Ishikawa (cell line): Measurements from ENCODE around the gene PRDM1.

Source experiments
- CEBPB ChIP-seq: IDR thresholded peaks from 2 replicates; pipeline ENCODE4 v1.6.1; 2012
- CREB1 ChIP-seq: IDR thresholded peaks from 2 replicates; pipeline ENCODE4 v1.6.1; 2012; ENCODE audit warnings: low read depth
- EGR1 ChIP-seq: IDR thresholded peaks from 2 replicates; pipeline ENCODE4 v1.6.1; 2012
- EP300 ChIP-seq: IDR thresholded peaks from 2 replicates; pipeline ENCODE4 v1.6.1; 2012; ENCODE audit warnings: borderline replicate concordance
- FOXM1 ChIP-seq: IDR thresholded peaks from 2 replicates; pipeline ENCODE4 v1.6.1; 2012; ENCODE audit warnings: low read depth, borderline replicate concordance
- MAX ChIP-seq: IDR thresholded peaks from 2 replicates; pipeline ENCODE4 v1.6.1; 2012
- NFIC ChIP-seq: IDR thresholded peaks from 2 replicates; pipeline ENCODE4 v1.6.1; 2012
- RAD21 ChIP-seq: IDR thresholded peaks from 2 replicates; pipeline ENCODE4 v1.6.1; 2012; ENCODE audit warnings: low read depth
- REST ChIP-seq: IDR thresholded peaks from 2 replicates; pipeline ENCODE4 v1.6.1; 2012; ENCODE audit warnings: low read depth, mild to moderate bottlenecking
- TAF1 ChIP-seq: IDR thresholded peaks from 2 replicates; pipeline ENCODE4 v1.6.1; 2012; ENCODE audit warnings: low read depth, mild to moderate bottlenecking
- TCF12 ChIP-seq: IDR thresholded peaks from 2 replicates; pipeline ENCODE4 v1.6.1; 2012; ENCODE audit warnings: low read depth
- TEAD4 ChIP-seq: IDR thresholded peaks from 2 replicates; pipeline ENCODE4 v1.6.1; 2012
- YY1 ChIP-seq: IDR thresholded peaks from 2 replicates; pipeline ENCODE4 v1.6.1; 2012; ENCODE audit warnings: low read depth
- ZBTB7A ChIP-seq: IDR thresholded peaks from 2 replicates; pipeline ENCODE4 v1.6.1; 2012; ENCODE audit warnings: low read depth
- TF ChIP-seq, protein P1 (sequence below): IDR thresholded peaks from 2 replicates; pipeline ENCODE4 v1.6.1; 2012

Gene PRDM1

DNA sequence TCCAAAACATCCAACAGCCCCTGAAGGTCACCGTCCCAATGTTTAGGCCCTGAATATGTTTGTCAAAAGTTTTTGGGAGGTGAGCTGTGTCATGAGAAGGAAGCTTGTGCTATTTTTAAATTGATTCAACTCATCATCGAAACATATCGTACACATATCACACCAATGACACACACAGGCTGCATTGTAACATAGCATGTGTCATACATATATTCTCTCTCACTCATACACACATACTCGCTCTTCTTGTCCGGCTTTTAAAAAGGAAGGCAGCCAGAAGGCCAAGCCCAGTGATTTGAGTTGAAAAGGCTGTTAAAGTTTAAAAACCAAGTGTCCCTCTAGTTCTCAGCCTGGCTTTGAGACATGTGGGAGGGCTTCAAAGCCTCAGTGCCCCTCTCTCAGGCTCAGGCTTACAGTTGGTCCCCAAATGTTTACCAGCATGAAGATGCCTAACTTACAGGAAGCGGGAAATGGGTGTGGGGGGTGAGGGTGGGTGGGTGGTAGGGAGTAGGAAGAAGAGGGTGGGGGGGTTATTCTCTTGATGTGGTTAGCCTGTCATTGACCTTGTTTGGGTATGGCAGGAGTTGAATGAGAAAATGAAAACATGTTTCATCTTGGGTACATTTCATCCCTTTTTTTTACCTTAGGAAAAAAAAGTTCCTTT lies 3.3 kb upstream of the PRDM1 start:
- TF ChIP-seq TCF12: no peak
- no peak for TF ChIP-seq YY1
- TF ChIP-seq, protein P1, sequence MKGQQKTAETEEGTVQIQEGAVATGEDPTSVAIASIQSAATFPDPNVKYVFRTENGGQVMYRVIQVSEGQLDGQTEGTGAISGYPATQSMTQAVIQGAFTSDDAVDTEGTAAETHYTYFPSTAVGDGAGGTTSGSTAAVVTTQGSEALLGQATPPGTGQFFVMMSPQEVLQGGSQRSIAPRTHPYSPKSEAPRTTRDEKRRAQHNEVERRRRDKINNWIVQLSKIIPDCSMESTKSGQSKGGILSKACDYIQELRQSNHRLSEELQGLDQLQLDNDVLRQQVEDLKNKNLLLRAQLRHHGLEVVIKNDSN: no peak
- no peak for TF ChIP-seq FOXM1
- TF ChIP-seq TAF1: no peak
- TF ChIP-seq REST: no peak
- no peak for TF ChIP-seq RAD21

DNA sequence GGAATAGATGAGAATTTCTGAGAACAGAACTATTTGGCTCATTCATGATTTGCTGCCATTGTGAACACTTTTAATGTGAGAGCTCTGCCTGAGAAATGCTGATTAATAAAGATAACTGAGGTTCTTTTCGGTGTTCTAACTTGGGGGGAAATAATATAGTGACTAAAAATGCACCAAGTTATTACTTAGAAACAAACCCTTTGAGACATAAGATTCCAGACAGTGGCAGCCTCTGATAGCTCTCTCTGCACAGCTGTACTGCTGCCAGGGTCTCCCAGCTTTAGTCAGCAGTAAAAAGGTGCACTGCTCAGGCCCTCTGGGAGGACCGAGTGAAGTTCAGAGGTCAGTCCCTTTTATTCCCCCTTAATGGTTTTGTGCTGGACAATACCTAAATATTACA lies 2.5 kb upstream of the PRDM1 start:
- TF ChIP-seq NFIC (no peak), TCF12 (no peak), ZBTB7A (no peak), CEBPB (no peak), REST (no peak), FOXM1 (no peak), MAX (no peak), CREB1 (no peak), EP300 (no peak), RAD21 (no peak), YY1 (no peak), TAF1 (no peak), TEAD4 (no peak), EGR1 (no peak)
- TF ChIP-seq, protein P1: no peak

- TF ChIP-seq CEBPB (no peak), RAD21 (peak; percentile 53), NFIC (no peak), FOXM1 (no peak)
- TF ChIP-seq, protein P1: no peak
These were observed 1.8 kb upstream of the PRDM1 start for GRCh38 chr6:106084106-106084988.

DNA sequence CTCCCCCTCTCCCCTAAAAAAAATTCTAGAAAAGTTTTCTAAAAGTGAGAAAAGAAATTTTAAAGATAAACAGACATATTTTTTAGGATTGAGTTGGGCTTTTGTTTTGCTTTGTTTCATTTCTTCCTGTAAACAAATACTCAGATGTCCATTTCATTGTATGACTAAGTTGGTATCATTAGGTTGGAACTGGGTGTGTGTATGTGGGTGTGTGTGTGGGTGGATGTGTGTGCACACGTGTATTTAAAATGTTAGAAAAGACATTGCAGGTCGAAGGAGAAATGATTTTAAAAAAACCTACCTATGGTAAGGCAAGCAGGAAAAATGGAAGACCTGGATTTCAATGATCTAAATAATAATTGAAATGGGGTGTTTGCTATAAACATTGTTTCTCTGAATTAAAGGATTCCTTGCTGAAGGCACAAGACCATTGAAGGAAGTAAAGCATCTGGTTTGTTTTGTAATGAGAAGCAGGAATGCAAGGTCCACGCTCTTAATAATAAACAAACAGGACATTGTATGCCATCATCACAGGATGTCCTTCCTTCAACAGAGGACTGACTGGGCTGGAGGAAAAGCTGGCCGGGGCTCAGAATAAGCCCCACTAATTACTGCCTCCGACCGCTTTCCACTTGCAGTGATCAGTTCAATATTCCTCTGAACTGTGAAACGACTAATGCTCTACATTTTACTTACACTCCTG lies 996 bp upstream of the PRDM1 start:
- no peak for TF ChIP-seq YY1
- no peak for TF ChIP-seq FOXM1
- no peak for TF ChIP-seq CREB1
- TF ChIP-seq TAF1: no peak
- TF ChIP-seq ZBTB7A: no peak
- no peak for TF ChIP-seq RAD21
- TF ChIP-seq MAX: no peak
- TF ChIP-seq EGR1: no peak
- TF ChIP-seq, protein P1: no peak
- TF ChIP-seq NFIC: no peak
- no peak for TF ChIP-seq CEBPB
- TF ChIP-seq EP300: no peak
- no peak for TF ChIP-seq REST
- TF ChIP-seq TCF12: no peak
- no peak for TF ChIP-seq TEAD4
